ENCODE data around the gene LARP4.
"Not testable (repeated sequence)": the region's sequence is repeated elsewhere in the genome, so short reads cannot be mapped to it uniquely, and the experiment has no call there.

LARP4 gene

DNA sequence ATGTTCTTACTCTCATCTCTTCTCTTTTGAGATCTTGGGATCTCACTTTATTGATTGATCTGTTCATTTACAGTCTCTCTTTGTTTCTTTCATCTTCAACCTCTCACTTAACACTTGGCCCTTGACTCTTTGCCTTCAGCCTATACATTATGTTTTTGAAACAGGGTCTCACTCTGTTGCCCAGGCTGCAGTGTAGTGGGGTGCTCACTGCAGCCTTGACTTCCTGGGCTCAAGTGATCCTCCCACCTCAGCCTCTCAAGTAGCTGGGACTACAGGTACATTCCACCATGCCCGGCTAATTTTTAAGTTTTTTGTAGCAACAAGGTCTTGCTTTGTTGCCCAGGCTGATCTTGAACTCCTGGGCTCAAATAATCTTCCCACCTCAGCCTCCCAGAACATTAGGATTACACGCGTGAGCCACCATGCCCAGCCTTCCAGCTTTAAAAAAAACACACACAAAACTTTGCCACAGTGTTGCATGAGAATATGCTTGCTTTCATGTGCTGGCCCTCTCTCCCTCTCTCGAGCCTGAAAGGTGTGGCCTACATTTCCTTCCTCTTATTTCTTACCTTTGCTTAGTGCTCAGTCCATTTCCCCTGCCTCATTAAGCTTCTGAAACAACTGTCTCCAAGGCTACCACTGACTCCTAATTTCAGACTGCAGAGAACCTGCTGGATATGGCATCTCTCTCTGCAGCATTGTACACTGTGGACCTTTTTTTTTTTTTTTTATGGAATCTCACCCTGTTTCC, 114.0 kb downstream of the LARP4 start:
- TF ChIP-seq, protein P1, sequence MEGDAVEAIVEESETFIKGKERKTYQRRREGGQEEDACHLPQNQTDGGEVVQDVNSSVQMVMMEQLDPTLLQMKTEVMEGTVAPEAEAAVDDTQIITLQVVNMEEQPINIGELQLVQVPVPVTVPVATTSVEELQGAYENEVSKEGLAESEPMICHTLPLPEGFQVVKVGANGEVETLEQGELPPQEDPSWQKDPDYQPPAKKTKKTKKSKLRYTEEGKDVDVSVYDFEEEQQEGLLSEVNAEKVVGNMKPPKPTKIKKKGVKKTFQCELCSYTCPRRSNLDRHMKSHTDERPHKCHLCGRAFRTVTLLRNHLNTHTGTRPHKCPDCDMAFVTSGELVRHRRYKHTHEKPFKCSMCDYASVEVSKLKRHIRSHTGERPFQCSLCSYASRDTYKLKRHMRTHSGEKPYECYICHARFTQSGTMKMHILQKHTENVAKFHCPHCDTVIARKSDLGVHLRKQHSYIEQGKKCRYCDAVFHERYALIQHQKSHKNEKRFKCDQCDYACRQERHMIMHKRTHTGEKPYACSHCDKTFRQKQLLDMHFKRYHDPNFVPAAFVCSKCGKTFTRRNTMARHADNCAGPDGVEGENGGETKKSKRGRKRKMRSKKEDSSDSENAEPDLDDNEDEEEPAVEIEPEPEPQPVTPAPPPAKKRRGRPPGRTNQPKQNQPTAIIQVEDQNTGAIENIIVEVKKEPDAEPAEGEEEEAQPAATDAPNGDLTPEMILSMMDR (IDR thresholded peaks at IDR 0.05; ENCODE audit: extremely low read depth, missing control alignments), result no peak
- no peak for DNase-seq (ENCODE audit: low spot score)

DNA sequence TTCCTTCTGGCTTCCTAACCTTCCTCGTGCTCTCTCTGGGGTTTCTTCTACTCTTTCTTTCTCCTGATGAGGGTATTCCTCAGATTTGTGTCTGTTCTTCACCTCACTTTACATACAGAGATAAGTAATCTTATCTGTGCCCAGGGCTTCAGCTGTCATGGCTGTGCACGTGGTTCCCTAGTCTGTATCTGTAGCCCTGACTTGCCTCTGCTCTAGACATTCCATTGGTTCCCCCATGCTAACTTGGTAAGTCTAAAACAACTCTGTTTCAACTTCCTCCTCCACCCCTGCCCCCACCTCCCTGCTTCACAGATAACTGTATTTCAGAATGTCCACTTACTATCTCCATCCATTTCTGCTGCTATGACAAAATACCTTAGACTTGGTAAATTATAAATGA, 114.9 kb downstream of the LARP4 start:
- no peak for DNase-seq (ENCODE audit: low spot score)
- TF ChIP-seq, protein P1 (IDR thresholded peaks at IDR 0.05; ENCODE audit: extremely low read depth, missing control alignments), result no peak

DNA sequence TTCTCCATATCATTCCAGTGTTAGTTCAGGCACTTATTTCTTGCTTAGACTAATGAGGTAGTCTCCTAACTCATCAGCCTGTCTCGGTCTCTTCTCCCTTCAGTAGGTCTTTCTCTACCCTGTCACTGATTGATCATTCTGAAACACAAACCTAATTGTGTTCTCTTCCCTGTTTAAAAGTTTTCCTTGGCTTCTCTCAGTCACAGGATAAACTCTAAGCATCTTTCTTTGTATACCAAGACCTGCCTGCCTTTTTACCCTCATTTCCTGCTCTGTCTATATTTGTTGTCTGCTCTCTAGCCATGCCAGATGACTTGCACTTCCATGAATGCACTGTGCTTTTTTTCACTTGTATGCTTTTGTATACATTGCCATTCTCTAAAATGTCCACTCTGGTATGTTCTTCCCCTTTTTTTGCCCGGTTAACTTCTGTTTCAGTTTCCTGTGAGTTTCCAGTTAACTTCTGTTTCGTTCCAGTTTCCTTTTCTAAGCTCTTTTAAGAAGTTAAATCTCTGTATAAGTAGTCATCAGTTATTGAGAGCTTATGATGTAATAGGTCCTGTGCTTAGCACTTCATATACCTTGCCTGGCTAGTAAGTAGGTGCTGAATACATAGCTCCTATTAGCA, 116.8 kb downstream of the LARP4 start:
- TF ChIP-seq, protein P1 (IDR thresholded peaks at IDR 0.05; ENCODE audit: extremely low read depth, missing control alignments), result no peak
- peak; percentile 57 for DNase-seq (ENCODE audit: low spot score)

DNA sequence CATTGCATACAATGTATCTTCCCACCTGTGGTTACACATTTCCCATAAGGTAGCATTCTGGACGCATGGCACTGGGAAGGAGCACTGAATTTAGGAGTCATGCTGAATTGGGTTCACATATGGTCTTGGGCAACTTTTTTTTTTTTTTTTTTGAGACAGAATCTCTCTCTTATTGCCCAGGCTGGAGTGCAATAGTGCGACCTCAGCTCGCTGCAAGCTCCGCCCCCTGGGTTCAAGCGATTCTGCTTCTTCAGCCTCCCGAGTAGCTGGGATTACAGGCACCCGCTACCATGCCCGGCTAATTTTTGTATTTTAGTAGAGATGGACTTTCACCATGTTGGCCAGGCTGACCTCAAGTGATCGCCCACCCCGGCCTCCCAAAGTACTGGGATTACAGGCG, 117.4 kb downstream of the LARP4 start:
- DNase-seq (ENCODE audit: low spot score), result no peak

DNA sequence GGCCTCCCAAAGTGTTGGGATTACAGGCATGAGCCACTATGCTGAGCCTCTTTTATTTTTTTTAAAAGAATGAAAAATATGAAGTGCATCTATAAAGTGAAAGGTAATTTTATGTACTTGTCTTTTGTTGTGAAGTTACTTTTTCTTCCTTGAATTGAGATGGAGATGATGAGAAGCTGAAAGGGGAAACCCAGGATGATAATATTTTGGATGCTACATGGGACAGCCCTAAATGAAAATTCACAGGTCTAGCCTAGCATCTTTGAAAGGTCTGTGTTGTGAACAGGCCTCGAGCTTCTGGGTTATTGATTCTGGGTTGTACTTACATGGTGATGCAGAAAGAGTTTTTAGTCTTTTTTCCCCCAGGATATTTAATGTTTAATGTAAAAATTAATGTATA, 118.7 kb downstream of the LARP4 start:
- TF ChIP-seq, protein P1 (IDR thresholded peaks at IDR 0.05; ENCODE audit: extremely low read depth, missing control alignments), result no peak
- no peak for DNase-seq (ENCODE audit: low spot score)

More for the DNA sequence above, 117.4 kb downstream of the LARP4 start:
- TF ChIP-seq, protein P1 (IDR thresholded peaks at IDR 0.05; ENCODE audit: extremely low read depth, missing control alignments), result no peak

DNA sequence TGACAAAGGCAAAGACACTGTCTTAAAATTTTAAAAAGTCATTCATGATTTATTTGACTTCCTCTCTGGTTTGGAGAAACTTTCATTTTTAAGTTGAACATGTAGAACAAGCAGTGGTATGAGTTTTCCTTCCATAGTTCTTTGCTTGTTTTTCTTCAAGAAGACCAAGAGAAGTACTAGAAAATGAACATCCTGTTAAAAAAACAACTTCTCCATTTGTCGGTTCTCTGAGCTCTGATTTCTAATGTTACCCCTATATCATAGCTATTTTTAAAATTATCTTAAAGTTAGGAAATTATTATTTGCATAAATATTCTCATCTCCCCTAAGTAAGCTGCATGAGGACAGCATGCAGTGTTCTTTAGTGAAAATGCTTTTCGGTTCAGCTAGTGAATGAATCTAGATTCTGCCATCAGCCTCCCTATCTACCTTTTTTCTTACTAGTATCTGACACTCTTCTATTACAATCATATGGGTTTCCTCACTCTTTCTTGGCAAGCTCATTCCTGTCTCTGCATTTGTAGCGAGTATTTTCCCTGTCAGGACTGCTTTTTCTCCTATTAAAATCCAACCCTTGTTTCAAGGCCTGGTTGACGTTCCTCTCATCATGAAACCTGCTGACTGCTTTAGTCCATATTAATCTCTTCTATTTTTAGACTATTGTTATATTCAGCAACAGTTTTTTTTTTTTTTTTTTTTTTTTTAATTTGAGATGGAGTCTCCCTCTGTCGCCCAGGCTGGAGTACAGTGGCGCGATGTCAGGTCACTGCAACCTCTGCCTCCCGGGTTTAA, 119.9 kb downstream of the LARP4 start:
- no peak for DNase-seq (ENCODE audit: low spot score)
- TF ChIP-seq, protein P1 (IDR thresholded peaks at IDR 0.05; ENCODE audit: extremely low read depth, missing control alignments), result no peak

DNA sequence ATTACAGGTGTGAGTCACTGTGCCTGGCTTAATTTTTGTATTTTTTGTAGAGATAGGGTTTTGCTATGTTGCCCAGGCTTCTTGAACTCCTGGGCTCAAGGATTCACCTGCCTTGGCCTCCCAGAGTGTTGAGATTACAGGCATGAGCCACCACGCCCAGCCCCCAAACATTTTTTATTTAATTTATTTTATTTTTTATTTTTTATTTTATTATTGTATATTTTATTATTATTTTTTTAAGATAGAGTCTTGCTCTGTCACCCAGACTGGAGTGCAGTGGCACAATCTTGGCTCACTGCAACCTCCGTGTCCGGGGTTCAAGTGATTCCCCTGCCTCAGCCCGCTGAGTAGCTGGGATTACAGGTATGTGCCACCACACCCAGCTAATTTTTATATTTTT, 121.1 kb downstream of the LARP4 start:
- DNase-seq (ENCODE audit: low spot score), result not testable (repeated sequence)

Measured in GM20000 (cell line).